IMR-90 (cell line): ENCODE data around the gene EHF.

ENCODE experiments used
- BHLHE40 ChIP-seq: fragments of 150-350 bp; IDR thresholded peaks from 2 replicates; pipeline ENCODE4 v1.6.1; 2016; ENCODE audit warnings: mild to moderate bottlenecking, low read depth, low read length
- CEBPB ChIP-seq: IDR thresholded peaks from 2 replicates; pipeline ENCODE4 v1.6.1; 2012; ENCODE audit warnings: low read depth, low read length, improper control_type of control experiment
- MAFK ChIP-seq: IDR thresholded peaks from 2 replicates; pipeline ENCODE4 v1.6.1; 2012; ENCODE audit warnings: low read depth, low read length, improper control_type of control experiment
- MXI1 ChIP-seq: IDR thresholded peaks from 2 replicates; pipeline ENCODE4 v1.6.1; 2012; ENCODE audit warnings: low read depth, mild to moderate bottlenecking, low read length, moderate library complexity, borderline replicate concordance
- POLR2A ChIP-seq: IDR thresholded peaks from 2 replicates; pipeline ENCODE4 v1.6.1; 2012; ENCODE audit warnings: mild to moderate bottlenecking, low read depth, low read length
- RAD21 ChIP-seq: IDR thresholded peaks from 2 replicates; pipeline ENCODE4 v1.6.1; 2012; ENCODE audit warnings: low read length, improper control_type of control experiment
- RFX5 ChIP-seq: IDR thresholded peaks from 2 replicates; pipeline ENCODE4 v1.8.0; 2012; ENCODE audit warnings: low read depth, mild to moderate bottlenecking, low read length, moderate library complexity
- SMC3 ChIP-seq: fragments of 150-350 bp; IDR thresholded peaks from 2 replicates; pipeline ENCODE4 v1.6.1; 2016; ENCODE audit warnings: low read depth, mild to moderate bottlenecking, antibody characterized with exemption, low read length, moderate library complexity
- TF ChIP-seq, protein P1 (sequence below): conservative IDR thresholded peaks from 2 replicates; pipeline ENCODE4 v1.5.1; 2012; ENCODE audit warnings: mild to moderate bottlenecking, low read depth, low read length, improper control_type of control experiment
- TF ChIP-seq, protein P2 (sequence below): fragments of 150-350 bp; IDR thresholded peaks from 2 replicates; pipeline ENCODE4 v1.6.1; 2016; ENCODE audit warnings: low read depth, mild to moderate bottlenecking, low read length, moderate library complexity, borderline replicate concordance
- TF ChIP-seq, protein P3 (sequence below): fragments of 150-350 bp; IDR thresholded peaks from 2 replicates; pipeline ENCODE4 v1.6.1; 2017; ENCODE audit warnings: mild to moderate bottlenecking, antibody characterized with exemption, low read length, low read depth

DNA sequence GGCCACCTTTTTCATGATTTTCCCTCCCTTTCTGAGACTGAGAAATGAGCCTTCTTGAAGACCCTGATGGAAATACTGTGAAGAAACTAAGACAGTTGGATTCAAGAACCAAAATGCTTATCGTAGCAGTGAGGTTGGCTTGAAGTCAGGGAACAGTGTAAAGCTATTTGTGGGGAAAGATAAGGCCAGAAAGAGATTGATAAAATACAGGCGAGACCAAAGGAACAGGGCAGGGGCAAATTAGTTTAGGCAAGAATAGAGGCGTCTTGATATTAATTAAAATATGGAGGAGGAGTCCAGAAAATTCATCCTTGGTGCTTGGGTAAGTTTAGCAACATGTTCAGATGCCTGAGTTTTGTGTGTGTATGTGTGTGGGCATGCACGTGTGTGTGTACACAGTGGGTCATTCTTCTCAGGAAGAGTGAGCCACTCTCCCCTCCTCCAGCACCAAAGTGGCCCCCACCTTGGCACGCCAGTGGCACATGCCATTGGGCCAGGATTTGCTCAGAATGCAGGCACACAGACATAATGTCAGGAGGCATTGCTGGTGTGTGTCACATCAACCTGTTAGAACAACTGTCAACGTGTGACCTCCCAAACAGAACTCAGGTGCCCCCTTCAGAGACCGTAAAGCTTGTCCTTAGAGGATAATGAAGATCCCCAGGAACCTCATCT is 3.9 kb upstream of the EHF start:
- TF ChIP-seq, protein P1, sequence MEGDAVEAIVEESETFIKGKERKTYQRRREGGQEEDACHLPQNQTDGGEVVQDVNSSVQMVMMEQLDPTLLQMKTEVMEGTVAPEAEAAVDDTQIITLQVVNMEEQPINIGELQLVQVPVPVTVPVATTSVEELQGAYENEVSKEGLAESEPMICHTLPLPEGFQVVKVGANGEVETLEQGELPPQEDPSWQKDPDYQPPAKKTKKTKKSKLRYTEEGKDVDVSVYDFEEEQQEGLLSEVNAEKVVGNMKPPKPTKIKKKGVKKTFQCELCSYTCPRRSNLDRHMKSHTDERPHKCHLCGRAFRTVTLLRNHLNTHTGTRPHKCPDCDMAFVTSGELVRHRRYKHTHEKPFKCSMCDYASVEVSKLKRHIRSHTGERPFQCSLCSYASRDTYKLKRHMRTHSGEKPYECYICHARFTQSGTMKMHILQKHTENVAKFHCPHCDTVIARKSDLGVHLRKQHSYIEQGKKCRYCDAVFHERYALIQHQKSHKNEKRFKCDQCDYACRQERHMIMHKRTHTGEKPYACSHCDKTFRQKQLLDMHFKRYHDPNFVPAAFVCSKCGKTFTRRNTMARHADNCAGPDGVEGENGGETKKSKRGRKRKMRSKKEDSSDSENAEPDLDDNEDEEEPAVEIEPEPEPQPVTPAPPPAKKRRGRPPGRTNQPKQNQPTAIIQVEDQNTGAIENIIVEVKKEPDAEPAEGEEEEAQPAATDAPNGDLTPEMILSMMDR = no peak
- TF ChIP-seq MXI1 = no peak
- TF ChIP-seq POLR2A = no peak
- no peak for TF ChIP-seq MAFK
- TF ChIP-seq SMC3 = no peak
- TF ChIP-seq RAD21 = no peak
- TF ChIP-seq BHLHE40 = no peak
- TF ChIP-seq, protein P2, sequence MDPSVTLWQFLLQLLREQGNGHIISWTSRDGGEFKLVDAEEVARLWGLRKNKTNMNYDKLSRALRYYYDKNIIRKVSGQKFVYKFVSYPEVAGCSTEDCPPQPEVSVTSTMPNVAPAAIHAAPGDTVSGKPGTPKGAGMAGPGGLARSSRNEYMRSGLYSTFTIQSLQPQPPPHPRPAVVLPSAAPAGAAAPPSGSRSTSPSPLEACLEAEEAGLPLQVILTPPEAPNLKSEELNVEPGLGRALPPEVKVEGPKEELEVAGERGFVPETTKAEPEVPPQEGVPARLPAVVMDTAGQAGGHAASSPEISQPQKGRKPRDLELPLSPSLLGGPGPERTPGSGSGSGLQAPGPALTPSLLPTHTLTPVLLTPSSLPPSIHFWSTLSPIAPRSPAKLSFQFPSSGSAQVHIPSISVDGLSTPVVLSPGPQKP = no peak
- no peak for TF ChIP-seq RFX5
- TF ChIP-seq, protein P3, sequence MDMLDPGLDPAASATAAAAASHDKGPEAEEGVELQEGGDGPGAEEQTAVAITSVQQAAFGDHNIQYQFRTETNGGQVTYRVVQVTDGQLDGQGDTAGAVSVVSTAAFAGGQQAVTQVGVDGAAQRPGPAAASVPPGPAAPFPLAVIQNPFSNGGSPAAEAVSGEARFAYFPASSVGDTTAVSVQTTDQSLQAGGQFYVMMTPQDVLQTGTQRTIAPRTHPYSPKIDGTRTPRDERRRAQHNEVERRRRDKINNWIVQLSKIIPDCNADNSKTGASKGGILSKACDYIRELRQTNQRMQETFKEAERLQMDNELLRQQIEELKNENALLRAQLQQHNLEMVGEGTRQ = no peak
- no peak for TF ChIP-seq CEBPB
